Right ventricle myocardium inferior (tissue), 1 donor: ENCODE data around the gene MGAT5. TPM values are rescaled to one million over a fixed set of nuclear protein-coding genes. Genes with fewer than 3 reads are reported as not detected.
A peak's percentile ranks its signal among the peaks of the same experiment; 100 is the strongest.

Source experiments
- ATAC-seq: fragments of 200-7000 bp; cut with Tn5 transposase; one replicate; pipeline ENCODE4 v1.9.1; 2020; ENCODE audit warnings: mild to moderate bottlenecking, moderate library complexity
- DNase-seq: peaks from one replicate; pipeline ENCODE4 v3.0.0; 2021; ENCODE audit errors: missing footprints
- intact Hi-C: fragments of 100-400 bp; cut with DNase I; formaldehyde crosslinking; loops from one replicate; pipeline ENCODE4 v1.11.0; 2022
- total RNA-seq: library from RNA; stranded (reverse); fragmentation: NEBNext Ultra II Directional; extraction: Animal tissue kit (Norgen Biotek cat#: 25700); gene quantifications from one replicate; pipeline ENCODE4 v1.2.1, GENCODE V29; 2021
- donor health status: DM: no; HTN: yes; CAD: no; lungs with severe emphysema.

Gene MGAT5
- total RNA-seq, 1 donor from 2014 or later = 92.3 TPM

DNA sequence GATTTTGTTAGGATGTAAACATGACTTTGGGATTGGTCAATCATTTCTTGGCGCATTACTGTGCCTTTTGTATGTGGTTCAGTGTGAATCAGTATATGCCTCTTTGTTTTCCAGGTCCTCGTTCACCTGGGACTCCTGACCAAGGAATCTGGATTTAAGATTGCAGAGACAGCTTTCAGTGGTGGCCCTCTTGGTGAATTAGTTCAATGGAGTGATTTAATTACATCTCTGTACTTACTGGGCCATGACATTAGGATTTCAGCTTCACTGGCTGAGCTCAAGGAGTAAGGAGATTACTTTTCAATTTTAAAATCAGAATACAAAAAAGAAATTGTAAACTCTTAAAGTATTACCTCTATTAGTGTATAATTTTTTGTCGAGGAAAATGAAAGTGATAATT lies 87.6 kb downstream of the MGAT5 start:
- intact Hi-C loops = no loop called here
- ATAC-seq = no peak
- DNase-seq = no peak

DNA sequence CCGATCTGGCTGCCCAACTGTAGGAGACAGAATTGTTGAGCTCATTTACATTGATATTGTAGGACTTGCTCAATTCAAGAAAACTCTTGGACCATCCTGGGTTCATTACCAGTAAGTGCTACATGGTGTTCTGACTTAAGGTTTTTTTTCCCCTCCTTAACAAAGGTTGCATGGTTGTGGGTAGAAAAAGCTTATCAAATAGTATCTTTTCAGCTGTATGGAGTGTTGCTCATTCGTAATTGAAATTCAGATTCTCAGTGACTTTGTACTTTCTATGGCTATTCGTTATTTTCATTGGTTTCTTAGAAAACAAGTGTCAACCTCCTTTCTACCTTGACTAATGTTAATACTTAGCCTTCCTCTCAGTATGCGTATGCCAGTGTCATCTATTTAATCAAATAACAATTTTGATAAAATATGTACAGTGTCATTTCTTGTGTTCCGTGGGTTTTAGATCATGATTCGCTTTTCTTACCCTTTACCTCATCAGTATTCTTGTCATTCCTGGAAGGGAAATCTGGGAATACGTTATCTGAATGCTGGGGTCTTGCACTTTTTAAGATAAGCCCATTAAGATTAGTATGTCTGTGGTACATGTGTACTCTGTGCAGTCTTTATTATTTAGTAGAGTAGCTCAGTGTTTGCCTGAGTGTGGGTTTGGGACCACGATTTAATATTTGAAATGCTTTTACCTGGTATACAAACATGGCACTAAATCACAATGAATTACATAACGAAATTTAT lies 91.3 kb downstream of the MGAT5 start:
- ATAC-seq (no peak), DNase-seq (no peak)
- intact Hi-C loops = no loop called here

- intact Hi-C loops = no loop called here
- ATAC-seq (no peak), DNase-seq (no peak)
These were observed 92.3 kb downstream of the MGAT5 start for GRCh38 chr2:134346141-134346540.

DNA sequence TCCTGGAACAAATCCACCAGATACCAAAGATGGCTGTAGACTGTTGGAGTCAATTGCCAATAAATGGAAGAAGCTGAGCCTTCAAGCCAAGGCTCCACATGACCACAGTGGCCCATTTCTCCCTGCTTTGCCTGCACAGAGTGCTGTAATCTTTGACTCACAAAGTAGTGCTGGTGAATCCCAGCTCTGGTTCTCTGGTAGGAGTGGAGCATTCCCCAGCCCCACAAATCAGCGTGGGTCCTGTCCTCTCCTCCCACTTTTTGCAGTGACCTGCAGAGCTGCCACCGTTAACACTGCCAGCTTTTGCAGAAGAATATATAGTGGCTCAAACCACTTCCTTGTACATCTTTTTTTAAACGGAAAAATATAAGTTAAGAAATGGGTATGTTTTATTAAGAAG lies 93.9 kb downstream of the MGAT5 start:
- intact Hi-C loops = no loop called here
- DNase-seq (no peak), ATAC-seq (no peak)

DNA sequence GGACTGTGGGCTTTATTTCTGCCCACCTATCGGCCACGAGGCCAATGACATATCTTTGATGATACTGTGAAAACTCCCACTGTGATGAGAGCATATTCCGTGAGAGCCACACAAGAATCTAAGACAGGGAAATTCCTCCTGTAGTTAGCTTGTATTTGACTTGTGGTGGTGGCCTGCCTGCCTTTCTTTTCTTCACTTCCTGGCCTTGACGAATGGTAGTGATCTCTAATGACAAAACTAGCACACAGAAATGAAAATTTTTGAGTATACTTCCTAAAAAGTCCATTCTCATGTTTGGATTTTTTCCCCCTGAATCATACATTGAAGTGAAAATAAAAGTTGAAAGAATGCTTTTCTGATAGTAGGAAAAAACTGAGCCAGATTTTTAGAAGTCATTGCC lies 94.4 kb downstream of the MGAT5 start:
- ATAC-seq (no peak), DNase-seq (no peak)
- intact Hi-C loops = no loop called here

DNA sequence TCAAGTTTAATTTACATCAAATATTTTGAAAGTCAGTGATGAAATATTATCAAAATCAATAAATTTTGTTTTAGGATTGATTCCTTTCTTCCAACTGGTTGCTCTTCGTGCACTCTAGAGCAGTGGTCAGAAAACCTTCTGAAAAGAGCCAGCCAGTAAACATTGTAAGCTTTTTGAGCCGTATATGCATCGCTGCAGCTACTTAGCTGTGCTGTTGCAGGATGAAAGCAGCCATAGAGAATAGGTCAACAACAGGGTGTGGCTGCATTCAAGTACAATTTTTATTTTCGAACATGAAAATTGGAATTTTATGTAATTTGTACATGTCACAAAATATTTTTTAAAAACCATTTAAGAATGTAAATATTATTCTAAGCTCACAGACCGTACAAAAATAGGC lies 94.9 kb downstream of the MGAT5 start:
- intact Hi-C loops = no loop called here
- DNase-seq (no peak), ATAC-seq (no peak)

GRCh38 chr2:134351016-134351415 lies 97.1 kb downstream of the MGAT5 start:
- ATAC-seq (no peak), DNase-seq (no peak)
- intact Hi-C loops = no loop called here

GRCh38 chr2:134351899-134352298 lies 98.0 kb downstream of the MGAT5 start:
- DNase-seq (no peak), ATAC-seq (no peak)
- intact Hi-C loops = no loop called here

DNA sequence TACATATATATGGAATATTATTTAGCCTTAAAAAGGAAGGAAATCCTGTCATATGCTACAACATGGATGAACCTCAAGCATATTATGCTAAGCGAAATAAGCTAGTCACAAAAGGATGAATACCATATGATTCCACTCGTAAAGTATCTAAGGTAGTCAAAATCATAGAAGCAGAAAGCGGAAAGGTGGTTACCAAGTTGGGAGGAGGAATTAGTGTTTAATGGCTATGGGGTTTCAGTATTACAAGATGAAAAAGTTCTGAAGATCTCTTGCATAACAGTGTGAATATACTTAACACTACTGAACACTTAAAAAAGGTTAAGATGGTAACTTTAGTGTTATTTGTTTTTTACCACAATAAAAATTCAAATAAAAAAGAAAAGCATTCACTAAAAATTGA lies 99.0 kb downstream of the MGAT5 start:
- DNase-seq (no peak), ATAC-seq (no peak)
- intact Hi-C loops = no loop called here

GRCh38 chr2:134354611-134355010 lies 100.7 kb downstream of the MGAT5 start:
- intact Hi-C loops = no loop called here
- ATAC-seq (no peak), DNase-seq (no peak)

GRCh38 chr2:134357814-134358213 lies 103.9 kb downstream of the MGAT5 start:
- no peak for ATAC-seq
- no peak for DNase-seq
- intact Hi-C loops = no loop called here

DNA sequence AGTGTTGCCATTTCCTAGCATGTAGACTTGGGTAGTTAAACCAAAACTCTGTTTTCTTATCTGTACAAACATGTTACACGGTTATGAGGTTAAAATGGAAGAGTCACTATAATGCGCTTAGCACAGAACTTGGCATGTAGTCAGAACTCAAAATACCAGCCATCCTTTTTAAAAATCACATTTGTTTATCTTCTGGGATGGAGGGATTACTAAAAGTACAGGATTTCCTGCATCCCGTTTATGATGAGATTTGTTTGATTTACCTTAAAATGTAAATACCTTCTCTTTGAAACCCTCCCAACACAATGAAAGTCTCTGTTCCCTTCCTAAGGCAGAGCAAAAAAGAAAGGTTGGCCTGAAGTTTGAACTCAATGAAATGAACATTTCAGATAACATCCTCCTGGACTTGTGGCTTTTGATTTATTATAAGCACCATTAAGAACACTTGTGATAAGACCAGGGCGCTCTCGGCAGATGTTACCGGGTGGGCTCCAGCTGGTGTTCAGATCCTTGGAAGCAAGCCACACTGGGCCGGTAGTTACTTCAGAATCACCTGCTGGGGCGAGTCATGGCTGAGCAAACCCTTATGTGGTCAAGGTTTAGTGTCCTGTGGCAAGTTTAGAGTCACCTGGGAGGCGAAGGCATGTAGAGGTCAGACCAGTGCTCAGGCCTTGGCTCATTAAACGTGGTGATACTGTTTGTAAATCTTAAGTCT lies 105.7 kb downstream of the MGAT5 start:
- DNase-seq = peak; percentile 57
- intact Hi-C loops = no loop called here
- ATAC-seq = no peak

DNA sequence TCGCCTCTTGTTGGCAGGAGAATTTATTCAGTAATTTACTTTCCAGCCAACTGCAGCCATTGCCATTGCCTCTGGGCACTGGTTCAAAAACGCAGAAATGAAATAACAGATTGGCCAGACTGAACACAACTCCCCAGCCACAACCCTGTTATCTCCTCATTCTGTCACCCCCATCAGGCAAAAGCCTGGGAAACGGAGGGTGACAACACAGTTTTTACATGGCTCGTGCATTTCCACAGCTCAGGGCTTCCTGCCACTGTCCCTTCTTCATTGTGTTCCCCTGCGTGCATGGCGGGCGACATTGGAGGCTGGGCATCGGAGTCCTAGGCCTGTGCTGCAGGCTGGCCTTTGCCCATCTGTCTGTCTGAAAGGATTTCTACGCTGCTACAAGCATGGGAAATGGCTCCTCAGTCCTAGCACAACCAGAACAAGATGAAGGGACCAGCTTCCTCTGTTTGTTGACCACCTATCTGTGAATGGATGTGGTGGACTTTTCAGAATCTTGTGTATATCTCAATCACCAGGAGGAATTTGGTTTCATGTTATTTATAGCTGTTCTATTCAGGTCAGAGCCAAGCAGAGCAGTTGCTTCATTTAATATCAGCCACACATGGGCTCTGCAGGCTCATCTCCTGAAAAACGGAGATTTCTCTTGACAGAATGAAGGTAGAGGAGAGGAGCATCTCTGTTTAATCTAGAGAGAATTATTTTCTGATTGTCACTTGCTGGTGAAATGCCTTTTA lies 107.0 kb downstream of the MGAT5 start:
- DNase-seq (peak; percentile 55), ATAC-seq (peak; percentile 73)
- intact Hi-C loops = no loop called here

GRCh38 chr2:134361648-134362047 lies 107.8 kb downstream of the MGAT5 start:
- intact Hi-C loops = no loop called here
- DNase-seq (no peak), ATAC-seq (no peak)

- intact Hi-C loops = no loop called here
- ATAC-seq (no peak), DNase-seq (no peak)
These were observed 108.3 kb downstream of the MGAT5 start for GRCh38 chr2:134362152-134362668.

DNA sequence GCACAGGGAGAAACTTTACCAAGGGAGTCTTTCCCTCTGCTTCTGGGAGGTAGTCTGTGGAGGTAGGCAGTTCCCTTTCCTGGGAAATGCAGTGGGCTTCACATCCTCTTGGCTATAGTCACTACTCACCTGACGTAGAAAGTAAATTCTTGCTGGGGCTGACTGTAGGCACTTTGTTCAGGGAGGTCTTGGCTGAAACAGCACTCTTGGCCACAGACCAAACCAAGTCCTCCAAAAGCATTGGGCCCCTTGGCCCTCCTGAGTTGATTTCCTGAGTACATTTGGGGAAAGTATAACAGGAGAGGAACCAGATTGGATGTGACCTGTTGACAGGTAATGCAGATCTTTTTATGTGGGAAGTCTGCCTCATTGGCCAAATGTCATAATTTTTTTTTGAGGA lies 108.9 kb downstream of the MGAT5 start:
- intact Hi-C loops = no loop called here
- ATAC-seq = no peak
- DNase-seq = no peak

DNA sequence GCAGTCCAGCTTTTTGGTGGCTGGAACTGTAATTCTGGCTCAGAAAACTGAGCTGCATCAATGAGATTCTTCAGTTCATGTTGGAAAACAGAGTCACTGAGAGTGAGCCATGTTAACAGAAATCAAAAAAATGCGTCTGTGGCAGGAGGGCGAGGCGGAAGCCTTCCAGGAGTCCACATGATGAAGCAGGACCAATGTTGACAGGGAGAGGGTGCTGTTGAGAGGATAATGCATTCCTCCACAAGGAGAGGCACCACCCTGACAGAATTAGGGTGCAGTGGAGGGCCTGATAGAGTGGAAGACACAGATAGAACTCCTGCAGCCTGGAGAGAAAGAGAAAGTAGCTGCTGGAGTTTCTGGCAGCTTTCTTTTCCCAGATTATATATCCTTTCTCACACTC lies 111.5 kb downstream of the MGAT5 start:
- DNase-seq (no peak), ATAC-seq (no peak)
- intact Hi-C loops = loop anchor here (5.0 kb wide), 1 partner anchor 103 kb away; no protein-coding TSS in a partner anchor

- DNase-seq (no peak), ATAC-seq (no peak)
- intact Hi-C loops = loop anchor here (2.0 to 5.0 kb wide), 2 partner anchors 104 to 248 kb away; no protein-coding TSS in a partner anchor
These were observed 112.5 kb downstream of the MGAT5 start for GRCh38 chr2:134366359-134366758.

- DNase-seq = no peak
- intact Hi-C loops = loop anchor here (2.0 to 5.0 kb wide), 2 partner anchors 105 to 248 kb away; no protein-coding TSS in a partner anchor
- ATAC-seq = peak; percentile 20
These were observed 113.3 kb downstream of the MGAT5 start for GRCh38 chr2:134367213-134367612.
